Measurements from ENCODE around the gene GCDH.
"Not testable (repeated sequence)": the region's sequence is repeated elsewhere in the genome, so short reads cannot be mapped to it uniquely, and the experiment has no call there.

Gene GCDH

GRCh38 chr19:12872941-12873890 is 17.7 kb upstream of the GCDH start:
- no peak for DNase-seq

DNA sequence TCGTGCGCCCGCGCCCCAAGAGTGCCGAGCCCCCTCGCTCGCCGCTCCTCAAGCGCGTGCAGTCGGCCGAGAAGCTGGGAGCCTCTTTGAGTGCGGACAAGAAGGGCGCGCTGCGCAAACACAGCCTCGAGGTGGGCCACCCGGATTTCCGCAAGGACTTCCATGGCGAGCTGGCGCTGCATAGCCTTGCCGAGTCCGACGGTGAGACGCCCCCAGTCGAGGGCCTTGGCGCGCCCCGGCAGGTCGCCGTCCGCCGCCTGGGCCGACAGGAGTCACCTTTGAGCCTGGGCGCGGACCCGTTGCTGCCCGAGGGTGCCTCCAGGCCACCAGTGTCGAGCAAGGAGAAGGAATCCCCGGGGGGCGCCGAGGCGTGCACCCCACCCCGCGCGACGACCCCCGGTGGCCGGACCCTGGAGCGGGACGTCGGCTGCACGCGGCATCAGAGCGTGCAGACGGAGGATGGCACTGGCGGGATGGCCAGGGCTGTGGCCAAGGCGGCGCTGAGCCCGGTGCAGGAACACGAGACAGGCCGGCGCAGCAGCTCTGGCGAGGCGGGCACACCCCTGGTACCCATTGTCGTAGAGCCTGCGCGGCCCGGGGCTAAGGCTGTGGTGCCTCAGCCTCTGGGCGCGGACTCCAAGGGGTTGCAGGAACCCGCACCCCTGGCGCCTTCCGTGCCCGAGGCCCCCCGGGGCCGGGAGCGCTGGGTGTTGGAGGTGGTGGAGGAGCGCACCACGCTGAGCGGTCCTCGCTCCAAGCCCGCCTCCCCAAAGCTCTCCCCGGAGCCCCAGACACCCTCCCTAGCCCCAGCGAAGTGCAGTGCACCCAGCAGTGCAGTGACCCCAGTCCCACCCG is 16.8 kb upstream of the GCDH start:
- DNase-seq: no peak

GRCh38 chr19:12875086-12875485 is 15.9 kb upstream of the GCDH start:
- DNase-seq: no peak

GRCh38 chr19:12880551-12881171 is 10.3 kb upstream of the GCDH start:
- DNase-seq: no peak

DNA sequence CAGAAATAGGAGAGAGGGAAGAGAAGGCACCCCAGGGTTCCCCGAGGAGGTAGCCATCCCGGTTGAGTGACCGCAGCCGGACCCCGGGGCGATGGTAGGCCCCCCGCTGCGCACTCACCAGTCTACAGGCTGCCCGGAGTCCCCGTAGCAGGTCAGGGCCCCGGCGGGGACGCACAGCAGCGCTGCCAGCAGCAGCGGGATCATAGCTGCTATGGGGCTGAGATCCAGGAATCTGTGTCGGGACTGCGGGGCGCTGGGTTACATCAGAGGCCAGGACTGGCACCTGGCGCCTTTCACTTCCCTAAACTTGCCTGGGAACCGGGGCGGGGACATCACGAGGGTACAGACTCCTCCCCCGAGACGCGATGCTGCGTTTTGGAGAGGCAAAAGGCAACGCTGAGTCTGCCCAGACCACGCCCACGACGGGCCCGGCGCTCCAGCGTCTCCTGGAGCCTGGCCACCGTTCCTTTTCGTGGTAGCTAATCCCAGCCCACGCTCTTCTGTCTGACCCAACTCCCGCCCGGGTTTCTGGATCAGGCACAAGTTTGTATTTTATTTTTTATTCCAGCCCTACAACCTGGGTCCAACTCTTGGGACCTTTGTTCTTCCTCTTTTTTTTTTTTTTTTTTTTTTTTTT is 9.7 kb upstream of the GCDH start, which contains the start of gene DNASE2:
Gene DNASE2 (minus strand): TSS at position 278 of the 637 bp plus-strand sequence. CDS start 74 bp downstream, at position 204.
- peak; percentile 92 for DNase-seq

DNA sequence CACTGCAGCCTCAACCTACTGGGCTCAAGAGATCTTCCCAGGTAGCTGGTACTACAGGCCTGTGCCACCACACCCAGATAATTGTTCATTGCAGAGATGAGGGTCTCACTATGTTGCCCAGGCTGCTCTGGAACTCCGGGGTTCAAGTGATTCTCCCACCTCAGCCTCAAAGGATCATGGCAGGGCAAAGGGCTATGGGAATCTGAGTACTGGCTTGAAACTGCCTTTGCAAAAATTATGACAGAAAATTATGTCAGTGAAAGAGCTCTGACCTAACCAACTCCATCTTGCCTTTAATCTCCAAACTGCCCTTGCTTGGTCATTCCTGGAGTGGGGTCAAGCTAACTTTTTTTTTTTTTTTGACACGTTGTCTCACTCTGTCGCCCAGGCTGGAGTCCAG is 8.4 kb upstream of the GCDH start:
- no peak for DNase-seq

DNA sequence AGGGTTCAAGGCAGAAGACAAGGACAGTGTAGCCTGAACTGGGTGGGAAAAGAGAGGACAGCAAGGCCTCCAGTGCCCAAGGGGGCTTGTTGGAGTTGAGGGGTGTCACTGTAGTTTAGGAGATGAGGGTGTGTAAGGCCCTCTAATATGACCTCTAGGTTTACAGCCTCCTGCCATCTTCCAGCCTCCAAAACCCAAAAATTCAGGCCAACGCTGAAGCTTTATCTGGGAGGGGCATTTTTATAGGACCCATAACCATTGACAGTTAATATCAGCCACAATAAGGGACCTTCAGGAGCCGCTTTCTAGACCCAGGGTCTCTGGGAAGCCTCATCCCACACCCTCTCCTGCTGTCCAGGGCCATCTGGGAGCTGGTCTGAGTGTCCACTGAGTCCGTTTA is 6.8 kb upstream of the GCDH start:
- DNase-seq: no peak

- DNase-seq: no peak
Observed at GRCh38 chr19:12884627-12884925, 6.4 kb upstream of the GCDH start.

GRCh38 chr19:12884926-12885748 is 5.8 kb upstream of the GCDH start:
- DNase-seq: peak; percentile 96

DNA sequence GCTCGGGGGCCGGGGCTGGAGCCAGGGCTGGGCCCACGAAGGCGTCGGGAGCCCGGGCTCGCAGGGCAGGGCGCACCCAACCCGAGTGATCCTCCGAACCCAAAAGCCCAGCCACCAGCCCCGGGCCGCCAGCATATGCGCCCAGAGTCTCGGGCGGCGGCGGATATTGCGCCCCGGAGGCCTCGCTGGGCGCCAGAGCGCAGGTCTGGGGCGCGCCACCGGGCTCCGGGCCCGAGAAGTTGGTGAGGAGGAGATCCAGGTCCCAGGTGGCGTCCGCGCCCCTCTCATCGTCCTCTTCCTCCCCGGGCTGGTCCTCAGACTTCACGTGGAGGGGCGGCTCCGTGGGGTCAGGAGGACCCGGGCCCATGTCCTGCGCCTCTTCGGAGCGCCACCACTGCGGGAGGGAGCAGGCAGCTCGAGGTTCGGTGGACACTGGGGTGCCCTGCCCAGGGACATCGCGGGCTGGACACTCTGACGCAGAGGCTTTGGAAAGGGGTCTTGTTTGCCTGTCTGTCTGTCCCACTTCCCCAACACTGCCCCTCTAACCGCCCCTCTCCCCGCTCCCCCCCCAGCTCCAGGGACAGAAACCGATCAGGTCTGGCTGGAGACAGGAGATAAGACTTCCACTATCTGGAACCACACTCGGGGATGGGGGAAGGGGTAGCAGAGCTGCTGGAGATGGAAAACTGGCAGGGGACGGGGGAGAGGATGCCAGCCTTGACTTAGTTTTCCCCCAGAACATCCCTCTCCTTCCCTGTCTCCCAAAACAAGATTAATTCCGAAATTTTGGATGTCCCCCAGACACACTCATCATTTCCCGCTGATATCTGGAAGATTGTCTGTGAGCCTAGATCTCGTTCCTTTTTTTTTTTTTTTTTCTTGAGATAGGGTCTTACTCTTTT is 5.0 kb upstream of the GCDH start:
- no peak for DNase-seq

- no peak for DNase-seq
Observed at GRCh38 chr19:12886651-12886968, 4.3 kb upstream of the GCDH start.

DNA sequence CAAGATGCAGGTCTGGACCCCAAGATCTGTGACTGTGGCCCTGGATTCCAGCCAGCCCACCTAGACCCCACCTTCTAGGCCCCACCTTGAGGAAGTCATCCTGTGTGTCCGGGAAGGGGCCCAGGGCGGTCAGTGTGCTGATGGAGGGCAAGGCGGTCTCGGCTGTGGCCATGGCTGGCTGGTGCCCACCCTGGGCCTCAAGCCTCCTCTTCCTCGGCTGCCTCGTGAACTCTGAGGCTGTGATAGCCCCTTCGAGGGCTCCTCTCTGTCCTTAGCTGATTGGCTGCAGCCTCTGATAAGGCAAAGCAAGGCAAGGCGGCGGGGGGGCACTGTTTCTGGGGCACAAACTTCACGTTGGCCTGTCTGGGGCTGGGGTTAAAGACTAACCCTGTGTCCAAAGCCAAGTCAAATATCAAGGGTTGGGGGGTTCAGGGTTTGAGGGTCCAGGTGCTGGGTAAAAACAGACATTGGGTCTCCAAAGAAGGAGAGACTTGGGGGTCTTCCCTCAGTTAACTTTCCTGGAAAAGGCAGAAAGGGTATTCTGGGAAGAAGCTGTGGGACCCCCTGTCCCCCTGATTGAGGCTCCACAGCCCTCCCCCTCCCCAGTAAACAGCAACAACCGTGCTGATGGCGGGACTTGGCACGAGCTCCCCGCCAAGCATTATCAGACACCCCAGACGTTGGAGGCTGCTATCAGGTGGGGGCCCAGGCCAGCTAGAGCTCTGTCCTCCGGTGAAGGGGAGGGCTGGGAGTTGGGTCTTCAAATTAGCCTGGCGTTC is 3.8 kb upstream of the GCDH start, which contains the start of gene KLF1:
Gene KLF1 (minus strand): TSS at position 233 of the 779 bp plus-strand sequence. CDS start 61 bp downstream, at position 172.
- no peak for DNase-seq

GRCh38 chr19:12888006-12888603 is 2.9 kb upstream of the GCDH start:
- no peak for DNase-seq

GRCh38 chr19:12890299-12890786 is 617 bp upstream of the GCDH start:
- DNase-seq: not testable (repeated sequence)

GRCh38 chr19:12891553-12892021 is 627 bp downstream of the GCDH start:
- DNase-seq: no peak

DNA sequence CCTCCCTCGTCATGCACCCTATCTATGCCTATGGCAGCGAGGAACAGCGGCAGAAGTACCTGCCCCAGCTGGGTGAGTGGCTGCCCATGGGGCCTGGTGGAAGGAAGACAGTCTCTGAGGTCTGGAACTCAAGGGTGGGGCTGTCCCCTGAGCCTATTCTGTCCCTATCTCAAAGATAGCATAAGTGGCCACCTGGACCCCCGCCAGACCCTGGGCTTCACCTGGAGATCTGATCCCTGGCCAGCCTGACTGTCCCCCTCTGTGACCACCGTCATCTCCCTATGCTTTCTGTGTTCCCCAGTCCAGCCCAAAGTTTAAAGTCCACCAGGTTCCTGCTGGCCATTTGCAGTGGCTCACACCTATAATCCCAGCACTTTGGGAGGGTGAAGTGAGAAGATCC is 2.6 kb downstream of the GCDH start:
- no peak for DNase-seq

- DNase-seq: no peak
Observed at GRCh38 chr19:12896460-12896859, 5.5 kb downstream of the GCDH start.

GRCh38 chr19:12899891-12900518 is 9.0 kb downstream of the GCDH start:
- DNase-seq: no peak

- no peak for DNase-seq
Observed at GRCh38 chr19:12907166-12907565, 16.2 kb downstream of the GCDH start.
